HG03354 (cell line): Measurements from ENCODE around the gene AQP2.

Source experiments
- ATAC-seq: cut with Tn5 transposase; IDR thresholded peaks from one replicate; pipeline ENCODE4 v1.9.1; 2021; ENCODE audit warnings: mild to moderate bottlenecking; ENCODE audit not compliant: unreplicated experiment, poor library complexity, severe bottlenecking

Gene AQP2

GRCh38 chr12:49917788-49918173 is 32.8 kb upstream of the AQP2 start:
- ATAC-seq, result no peak

GRCh38 chr12:49920241-49920914 is 30.2 kb upstream of the AQP2 start:
- ATAC-seq, result no peak

- no peak for ATAC-seq
Measured at GRCh38 chr12:49920915-49921286, 29.6 kb upstream of the AQP2 start.

GRCh38 chr12:49921299-49921698 is 29.2 kb upstream of the AQP2 start:
- ATAC-seq, result no peak

GRCh38 chr12:49921936-49922335 is 28.6 kb upstream of the AQP2 start:
- no peak for ATAC-seq

- ATAC-seq, result no peak
Measured at GRCh38 chr12:49922349-49923034, 28.0 kb upstream of the AQP2 start.

- no peak for ATAC-seq
Measured at GRCh38 chr12:49923035-49923644, 27.4 kb upstream of the AQP2 start.

GRCh38 chr12:49923880-49924556 is 26.5 kb upstream of the AQP2 start:
- no peak for ATAC-seq

- no peak for ATAC-seq
Measured at GRCh38 chr12:49924628-49925246, 25.8 kb upstream of the AQP2 start.

- no peak for ATAC-seq
Measured at GRCh38 chr12:49925433-49926204, 24.9 kb upstream of the AQP2 start.

- ATAC-seq, result no peak
Measured at GRCh38 chr12:49928471-49928870, 22.1 kb upstream of the AQP2 start.

GRCh38 chr12:49929581-49929980 is 21.0 kb upstream of the AQP2 start:
- ATAC-seq, result no peak

- ATAC-seq, result no peak
Measured at GRCh38 chr12:49930515-49931288, 19.8 kb upstream of the AQP2 start.

- ATAC-seq, result no peak
Measured at GRCh38 chr12:49932023-49932422, 18.5 kb upstream of the AQP2 start.

- ATAC-seq, result no peak
Measured at GRCh38 chr12:49932533-49933130, 17.9 kb upstream of the AQP2 start.

GRCh38 chr12:49933796-49934195 is 16.7 kb upstream of the AQP2 start:
- no peak for ATAC-seq

GRCh38 chr12:49934505-49934904 is 16.0 kb upstream of the AQP2 start:
- no peak for ATAC-seq

- no peak for ATAC-seq
Measured at GRCh38 chr12:49936925-49937324, 13.6 kb upstream of the AQP2 start.
